Trophoblast cell (in vitro differentiated cells and primary cell): ENCODE data around the gene ITGAL.

Experiments
- DNase-seq, 2 donors: peaks; one replicate each; pipeline ENCODE4 v3.0.0-alpha.2; 2016
- H2AFZ ChIP-seq: 2 replicates; pipeline ENCODE4 v1.6.1; 2013; ENCODE audit warnings: low read length, moderate library complexity, mild to moderate bottlenecking; ENCODE audit not compliant: insufficient read depth, poor library complexity
- H2AK5ac ChIP-seq: 2 replicates; pipeline ENCODE4 v1.6.1; 2013; ENCODE audit warnings: mild to moderate bottlenecking, low read length
- H2BK120ac ChIP-seq: 2 replicates; pipeline ENCODE4 v1.6.1; 2013; ENCODE audit warnings: low read length, mild to moderate bottlenecking, moderate library complexity; ENCODE audit not compliant: insufficient read depth, poor library complexity
- H2BK12ac ChIP-seq: 2 replicates; pipeline ENCODE4 v1.6.1; 2013; ENCODE audit warnings: mild to moderate bottlenecking, low read length, moderate library complexity
- H2BK5ac ChIP-seq: 2 replicates; pipeline ENCODE4 v1.6.1; 2013; ENCODE audit warnings: low read length, low read depth, moderate library complexity, mild to moderate bottlenecking; ENCODE audit not compliant: poor library complexity
- H3K14ac ChIP-seq: 2 replicates; pipeline ENCODE4 v1.6.1; 2013; ENCODE audit warnings: mild to moderate bottlenecking, low read length
- H3K18ac ChIP-seq: 2 replicates; pipeline ENCODE4 v1.6.1; 2013; ENCODE audit warnings: mild to moderate bottlenecking, low read length
- H3K23ac ChIP-seq: 2 replicates; pipeline ENCODE4 v1.6.1; 2013; ENCODE audit warnings: low read length
- H3K27ac ChIP-seq: 2 replicates; pipeline ENCODE4 v1.5.1; 2013; ENCODE audit warnings: low read depth, mild to moderate bottlenecking, inconsistent platforms, low read length, moderate library complexity
- H3K27me3 ChIP-seq: 2 replicates; pipeline ENCODE4 v1.6.1; 2013; ENCODE audit warnings: inconsistent platforms, mild to moderate bottlenecking, low read length, moderate library complexity; ENCODE audit not compliant: insufficient read depth
- H3K36me3 ChIP-seq, 2 experiments: 1 replicate in 1 of 2; 2 replicates in 1 of 2; pipeline ENCODE4 v1.6.1; 2013; ENCODE audit warnings: low read length in 2 of 2, mild to moderate bottlenecking in 2 of 2, moderate library complexity in 1 of 2; ENCODE audit not compliant: insufficient read depth in 2 of 2, control insufficient read depth in 1 of 2
- H3K4ac ChIP-seq: 2 replicates; pipeline ENCODE4 v1.6.1; 2013; ENCODE audit warnings: low read depth, mild to moderate bottlenecking, low read length, moderate library complexity
- H3K4me1 ChIP-seq, 2 experiments: 1 replicate in 1 of 2; 2 replicates in 1 of 2; pipeline ENCODE4 v1.6.1; 2013; ENCODE audit warnings: low read length in 2 of 2, mild to moderate bottlenecking in 2 of 2, moderate library complexity in 1 of 2; ENCODE audit not compliant: insufficient read depth in 2 of 2, control insufficient read depth in 1 of 2
- H3K4me2 ChIP-seq: 2 replicates; pipeline ENCODE4 v1.6.1; 2013; ENCODE audit warnings: inconsistent platforms, mild to moderate bottlenecking, low read length, moderate library complexity
- H3K4me3 ChIP-seq: 2 replicates; pipeline ENCODE4 v1.5.1; 2013; ENCODE audit warnings: mild to moderate bottlenecking, low read depth, low read length, inconsistent platforms
- H3K79me1 ChIP-seq: one replicate; pipeline ENCODE4 v1.6.1; 2013; ENCODE audit warnings: low read length
- H3K79me2 ChIP-seq: 2 replicates; pipeline ENCODE4 v1.6.1; 2013; ENCODE audit warnings: low read length, mild to moderate bottlenecking; ENCODE audit not compliant: control insufficient read depth, insufficient read depth, poor library complexity
- H3K9ac ChIP-seq: 2 replicates; pipeline ENCODE4 v1.6.1; 2013; ENCODE audit warnings: mild to moderate bottlenecking, low read length
- H3K9me3 ChIP-seq: 2 replicates; pipeline ENCODE4 v1.6.1; 2013; ENCODE audit warnings: low read depth, mild to moderate bottlenecking, control low read depth, inconsistent platforms, low read length; ENCODE audit not compliant: insufficient read depth
- H4K12ac ChIP-seq: 2 replicates; pipeline ENCODE4 v1.6.1; 2013; ENCODE audit warnings: low read depth, mild to moderate bottlenecking, low read length, moderate library complexity
- H4K8ac ChIP-seq: 2 replicates; pipeline ENCODE4 v1.6.1; 2013; ENCODE audit warnings: low read depth, mild to moderate bottlenecking, low read length, moderate library complexity
- H4K91ac ChIP-seq: one replicate; pipeline ENCODE4 v1.6.1; 2013; ENCODE audit warnings: low read depth, mild to moderate bottlenecking, low read length, moderate library complexity
- WGBS: extraction: QIAGEN DNeasy Blood & Tissue Kit; methylation state at CpG from one replicate; pipeline ENCODE4 v1.1.7; 2013; ENCODE audit warnings: missing lambda C conversion rate; ENCODE audit not compliant: insufficient read length, insufficient coverage; ENCODE audit errors: extremely low coverage; 5-methylcytosine and 5-hydroxymethylcytosine counted together

Gene ITGAL

GRCh38 chr16:30530163-30531037 lies 57.9 kb downstream of the ITGAL start:
- Histone ChIP-seq H3K18ac (no peak overlapping the region), H2BK12ac (no peak overlapping the region), H3K4me3 (no peak overlapping the region), H3K79me1 (peaks cover 26% of the 10 kb centered on the region), H4K8ac (no peak overlapping the region), H3K79me2 (peaks cover 15% of the 10 kb centered on the region), H2AK5ac (no peak overlapping the region), H3K4me2 (no peak overlapping the region), H4K12ac (no peak overlapping the region), H2BK5ac (no peak overlapping the region), H2BK120ac (no peak overlapping the region), H3K9ac (peak overlapping the region; percentile 23), H3K27ac (no peak overlapping the region), H3K4ac (no peak overlapping the region), H3K23ac (no peak overlapping the region), H3K9me3 (no peaks in the 10 kb centered on the region), H3K14ac (no peak overlapping the region), H3K27me3 (no peaks in the 10 kb centered on the region), H2AFZ (no peak overlapping the region), H3K36me3 (peaks cover 11 to 13% of the 10 kb centered on the region in 2 experiments), H4K91ac (no peak overlapping the region), H3K4me1 (peaks cover 6 to 26% of the 10 kb centered on the region in 2 experiments)
- no CpG with 5 or more reads among the region's 13 CpGs for WGBS
- DNase-seq, result peak; percentile 27 to 38

DNA sequence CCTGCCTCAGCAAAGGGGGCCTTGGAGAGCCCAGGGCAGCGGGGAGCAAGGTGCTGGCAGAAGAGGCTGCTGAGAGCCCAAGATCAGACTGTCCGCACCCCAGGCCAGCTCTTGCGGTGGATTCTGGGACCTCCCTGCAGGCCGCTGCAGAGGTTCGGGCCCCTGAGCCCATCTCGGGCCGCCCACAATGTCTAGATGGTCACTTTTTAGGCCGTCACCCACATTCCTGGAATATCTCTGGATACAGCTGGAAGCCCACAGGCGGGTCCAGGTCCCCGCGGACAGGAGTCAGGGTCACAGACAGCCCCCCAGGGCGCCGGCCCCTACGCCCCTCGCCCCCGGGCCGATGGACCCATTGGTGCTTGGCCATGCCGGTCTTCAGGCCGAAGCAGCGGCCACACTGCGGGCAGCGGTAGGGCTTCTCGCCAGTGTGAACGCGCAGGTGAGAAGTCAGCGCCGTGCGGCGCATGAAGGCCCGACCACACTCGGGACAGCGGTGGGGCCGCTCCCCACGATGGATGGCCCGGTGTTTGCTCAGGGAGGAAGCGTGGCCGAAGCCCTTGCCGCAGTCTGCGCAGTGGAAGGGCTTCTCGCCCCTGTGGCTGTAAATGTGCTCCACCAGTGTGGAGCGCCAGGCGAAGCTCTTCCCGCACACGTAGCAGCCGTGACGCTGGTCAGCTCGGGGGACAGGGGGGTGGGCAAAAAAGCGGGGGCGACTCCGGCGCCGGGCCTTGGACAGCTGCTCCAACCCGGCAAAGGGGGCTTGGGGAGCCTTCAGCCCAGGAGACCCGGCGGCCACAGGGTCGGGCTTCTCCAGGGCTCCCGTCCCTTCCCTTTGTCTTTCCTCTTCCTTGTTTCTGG lies 60.0 kb downstream of the ITGAL start:
- H3K27me3 ChIP-seq, result no peaks in the 10 kb centered on the region
- H3K9me3 ChIP-seq, result no peaks in the 10 kb centered on the region
- H2AK5ac ChIP-seq, result no peak overlapping the region
- H2BK12ac ChIP-seq, result no peak overlapping the region
- H4K91ac ChIP-seq, result no peak overlapping the region
- no peak overlapping the region for H2BK5ac ChIP-seq
- no peak overlapping the region for H3K23ac ChIP-seq
- no peak for DNase-seq
- H3K36me3 ChIP-seq, result peaks cover 11 to 13% of the 10 kb centered on the region in 2 experiments
- no peak overlapping the region for H3K4ac ChIP-seq
- H3K27ac ChIP-seq, result no peak overlapping the region
- H3K4me1 ChIP-seq, result peaks cover 9 to 28% of the 10 kb centered on the region in 2 experiments
- H2BK120ac ChIP-seq, result no peak overlapping the region
- H4K8ac ChIP-seq, result no peak overlapping the region
- WGBS, result no CpG with 5 or more reads among the region's 57 CpGs
- H3K18ac ChIP-seq, result peak overlapping the region; percentile 42
- H2AFZ ChIP-seq, result no peak overlapping the region
- no peak overlapping the region for H3K9ac ChIP-seq
- no peak overlapping the region for H3K4me2 ChIP-seq
- peaks cover 9% of the 10 kb centered on the region for H3K79me2 ChIP-seq
- peaks cover 20% of the 10 kb centered on the region for H3K79me1 ChIP-seq
- no peak overlapping the region for H3K4me3 ChIP-seq
- no peak overlapping the region for H3K14ac ChIP-seq
- H4K12ac ChIP-seq, result no peak overlapping the region

DNA sequence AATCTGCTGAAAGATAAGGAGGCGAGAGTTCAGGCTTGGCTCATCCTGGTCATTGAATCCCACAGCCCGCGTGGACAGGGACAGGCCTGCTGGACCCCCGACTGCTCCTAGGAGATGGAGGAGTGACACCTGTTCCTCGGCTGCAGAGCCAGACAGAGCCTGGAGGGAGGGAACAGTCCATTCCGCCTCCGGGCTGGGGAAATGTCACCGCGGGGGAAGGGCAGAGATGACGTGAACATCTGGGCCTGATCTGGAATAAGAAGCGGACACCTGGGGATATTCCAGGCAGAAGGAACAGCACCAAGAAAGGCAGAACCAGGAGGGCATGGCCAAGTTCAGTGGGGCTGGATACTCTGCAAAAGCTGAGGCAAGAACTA lies 60.6 kb downstream of the ITGAL start:
- Histone ChIP-seq H3K4me1 (peaks cover 9 to 24% of the 10 kb centered on the region in 2 experiments), H2BK120ac (no peak overlapping the region), H2AFZ (no peak overlapping the region), H3K4ac (no peak overlapping the region), H3K9me3 (no peaks in the 10 kb centered on the region), H3K27me3 (no peaks in the 10 kb centered on the region), H2AK5ac (no peak overlapping the region), H2BK5ac (no peak overlapping the region), H3K23ac (no peak overlapping the region), H4K8ac (no peak overlapping the region), H4K91ac (no peak overlapping the region), H3K18ac (no peak overlapping the region), H3K36me3 (peaks cover 11 to 13% of the 10 kb centered on the region in 2 experiments), H4K12ac (no peak overlapping the region), H3K27ac (no peak overlapping the region), H3K79me1 (peaks cover 18% of the 10 kb centered on the region), H3K9ac (no peak overlapping the region), H3K14ac (no peak overlapping the region), H3K79me2 (peaks cover 9% of the 10 kb centered on the region), H3K4me2 (no peak overlapping the region), H3K4me3 (no peak overlapping the region), H2BK12ac (no peak overlapping the region)
- WGBS, result no CpG with 5 or more reads among the region's 11 CpGs
- peak; percentile 53 to 66 for DNase-seq

GRCh38 chr16:30533748-30534367 lies 61.3 kb downstream of the ITGAL start:
- peak overlapping the region; percentile 67 for H2BK120ac ChIP-seq
- H3K18ac ChIP-seq, result peak overlapping the region; percentile 88
- H2BK12ac ChIP-seq, result peak overlapping the region; percentile 42
- H4K8ac ChIP-seq, result peak overlapping the region; percentile 97
- H3K79me2 ChIP-seq, result peaks cover 9% of the 10 kb centered on the region
- WGBS, result no CpG with 5 or more reads among the region's 29 CpGs
- H3K9me3 ChIP-seq, result no peaks in the 10 kb centered on the region
- peaks cover 18% of the 10 kb centered on the region for H3K79me1 ChIP-seq
- peaks cover 6 to 19% of the 10 kb centered on the region in 2 experiments for H3K4me1 ChIP-seq
- no peak for DNase-seq
- no peak overlapping the region for H3K27ac ChIP-seq
- H4K12ac ChIP-seq, result peak overlapping the region; percentile 97
- H3K4me2 ChIP-seq, result peak overlapping the region; percentile 70
- peaks cover 11 to 13% of the 10 kb centered on the region in 2 experiments for H3K36me3 ChIP-seq
- H3K23ac ChIP-seq, result no peak overlapping the region
- H4K91ac ChIP-seq, result peak overlapping the region; percentile 94
- no peaks in the 10 kb centered on the region for H3K27me3 ChIP-seq
- peak overlapping the region; percentile 81 for H2BK5ac ChIP-seq
- H3K4ac ChIP-seq, result peak overlapping the region; percentile 85
- H3K4me3 ChIP-seq, result peak overlapping the region; percentile 71
- H2AK5ac ChIP-seq, result no peak overlapping the region
- peak overlapping the region; percentile 96 for H3K14ac ChIP-seq
- peak overlapping the region; percentile 87 for H3K9ac ChIP-seq
- H2AFZ ChIP-seq, result peak overlapping the region; percentile 51
